Measurements from ENCODE around the gene CSMD2. TPM values are rescaled to one million over a fixed set of nuclear protein-coding genes. Genes with fewer than 3 reads are reported as not detected.

CSMD2 gene
- total RNA-seq, 2 experiments from 2014 or later, result not detected

DNA sequence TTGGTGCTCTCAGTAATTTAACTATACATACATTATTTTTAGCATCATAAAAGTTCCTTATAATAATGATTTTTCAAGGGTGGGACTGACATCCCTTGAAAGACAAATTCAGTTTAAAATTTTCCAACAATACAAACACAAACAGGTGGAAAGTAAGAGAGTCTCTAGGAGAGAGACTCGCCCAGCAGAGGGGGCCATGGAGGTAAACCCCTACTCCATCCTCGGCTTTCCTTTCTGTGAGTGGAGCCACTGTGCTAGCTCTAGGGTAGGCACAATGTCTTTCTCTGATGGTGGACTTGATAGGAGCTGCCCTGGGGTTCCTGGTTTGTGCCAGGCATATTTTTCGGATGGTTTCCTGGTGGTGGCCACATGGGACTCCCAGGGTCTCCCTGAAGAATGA is 8.3 kb downstream of the CSMD2 start:
- Mint-ChIP-seq H3K36me3 (ENCODE audit: low read depth) (no peaks in the 10 kb centered on the region), H3K4me3 (no peak overlapping the region), H3K9me3 (no peaks in the 10 kb centered on the region), H3K4me1 (ENCODE audit: low read depth) (no peaks in the 10 kb centered on the region), H3K27me3 (peaks cover 31% of the 10 kb centered on the region), H3K27ac (no peak overlapping the region)
- DNase-seq (no peak), ATAC-seq (no peak)
- intact Hi-C loops (cut with micrococcal nuclease), result no loop called here
- no peak for TF ChIP-seq CTCF (IDR thresholded peaks at IDR 0.05)
- CTCF ChIA-PET, result no interaction called here
- POLR2A ChIA-PET, result no interaction called here

DNA sequence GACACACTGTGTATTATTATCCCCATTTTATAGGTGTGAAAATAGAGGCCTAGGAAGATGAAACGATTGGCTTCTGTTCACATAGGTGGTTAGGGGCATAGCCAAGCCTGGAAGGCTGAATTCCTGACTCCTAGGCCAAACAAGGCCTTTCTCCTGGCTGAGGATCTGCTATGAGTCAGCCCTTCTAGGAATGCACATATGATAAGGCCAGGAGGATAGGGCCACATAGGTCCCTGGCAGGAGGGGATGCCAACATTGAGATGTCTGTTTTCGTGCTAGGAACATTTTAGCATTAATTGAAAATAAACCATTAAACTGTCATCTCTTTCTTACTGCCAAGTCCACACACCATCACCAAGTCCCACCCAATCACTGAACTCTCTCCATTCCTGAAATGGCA is 9.2 kb downstream of the CSMD2 start:
- no peak overlapping the region for H3K27ac Mint-ChIP-seq
- H3K27me3 Mint-ChIP-seq, result peaks cover 22% of the 10 kb centered on the region
- ATAC-seq (no peak), DNase-seq (no peak)
- ChIA-PET CTCF (no interaction called here), POLR2A (no interaction called here)
- no peak for TF ChIP-seq CTCF (IDR thresholded peaks at IDR 0.05)
- H3K36me3 Mint-ChIP-seq (ENCODE audit: low read depth), result no peaks in the 10 kb centered on the region
- intact Hi-C loops (cut with micrococcal nuclease), result no loop called here
- no peaks in the 10 kb centered on the region for H3K9me3 Mint-ChIP-seq
- no peaks in the 10 kb centered on the region for H3K4me1 Mint-ChIP-seq (ENCODE audit: low read depth)
- no peak overlapping the region for H3K4me3 Mint-ChIP-seq

DNA sequence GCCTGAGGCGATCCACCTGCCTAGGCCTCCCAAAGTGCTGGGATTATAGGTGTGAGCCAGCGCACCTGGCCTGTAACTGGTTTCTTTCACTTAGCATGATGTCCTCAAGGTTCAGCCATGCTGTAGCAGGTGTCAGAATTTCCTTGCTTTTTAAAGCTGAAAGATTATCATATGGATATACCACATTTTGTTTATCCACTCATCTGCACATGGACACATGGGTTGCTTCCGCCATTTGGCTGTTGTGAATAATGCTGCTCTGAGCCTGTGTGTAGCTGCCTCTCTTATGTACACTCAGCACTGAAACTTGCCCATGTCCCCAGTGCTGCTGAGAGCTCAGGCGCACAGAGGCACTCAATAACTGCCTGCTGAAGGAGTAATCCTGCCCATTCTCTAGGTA is 11.8 kb downstream of the CSMD2 start:
- no peaks in the 10 kb centered on the region for H3K9me3 Mint-ChIP-seq
- DNase-seq (no peak), ATAC-seq (no peak)
- no peaks in the 10 kb centered on the region for H3K4me1 Mint-ChIP-seq (ENCODE audit: low read depth)
- peaks cover 15% of the 10 kb centered on the region for H3K27me3 Mint-ChIP-seq
- intact Hi-C loops (cut with micrococcal nuclease), result no loop called here
- H3K27ac Mint-ChIP-seq, result no peak overlapping the region
- no peak for TF ChIP-seq CTCF (IDR thresholded peaks at IDR 0.05)
- POLR2A ChIA-PET, result no interaction called here
- H3K36me3 Mint-ChIP-seq (ENCODE audit: low read depth), result no peaks in the 10 kb centered on the region
- H3K4me3 Mint-ChIP-seq, result no peak overlapping the region
- CTCF ChIA-PET, result interaction anchor here (0.9 to 1.1 kb wide), 2 partner anchors 10 to 520 kb away, joined by 3 read pairs; no protein-coding TSS in a partner anchor

- H3K4me1 Mint-ChIP-seq (ENCODE audit: low read depth), result no peaks in the 10 kb centered on the region
- ATAC-seq, result no peak
- CTCF ChIA-PET, result no interaction called here
- no peak for DNase-seq
- POLR2A ChIA-PET, result no interaction called here
- TF ChIP-seq CTCF (IDR thresholded peaks at IDR 0.05), result no peak
- intact Hi-C loops (cut with micrococcal nuclease), result no loop called here
- H3K4me3 Mint-ChIP-seq, result no peak overlapping the region
- no peaks in the 10 kb centered on the region for H3K9me3 Mint-ChIP-seq
- no peaks in the 10 kb centered on the region for H3K36me3 Mint-ChIP-seq (ENCODE audit: low read depth)
- H3K27me3 Mint-ChIP-seq, result peaks cover 12% of the 10 kb centered on the region
- no peak overlapping the region for H3K27ac Mint-ChIP-seq
These were observed 15.5 kb downstream of the CSMD2 start for GRCh38 chr1:34149501-34149900.

DNA sequence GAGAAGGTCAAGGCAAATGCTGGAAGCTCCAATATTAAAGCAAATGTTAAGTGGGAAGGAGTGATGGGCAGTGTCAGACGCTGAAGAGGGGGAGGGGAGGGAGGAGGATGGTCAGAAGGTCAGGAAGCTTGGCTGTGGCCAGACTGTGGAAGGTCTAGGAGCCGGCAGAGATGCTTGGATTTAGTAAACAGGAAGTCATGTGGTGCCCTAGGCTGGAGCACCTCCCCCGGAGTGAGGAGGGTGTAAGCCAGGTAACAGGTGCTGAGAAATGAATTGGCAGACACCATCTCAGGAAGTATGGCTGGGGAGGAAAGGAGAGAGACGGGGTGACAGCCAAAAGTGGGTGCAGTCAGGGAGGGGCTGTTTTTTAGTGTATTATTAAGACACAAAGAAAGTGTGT is 17.7 kb downstream of the CSMD2 start:
- H3K9me3 Mint-ChIP-seq, result no peaks in the 10 kb centered on the region
- intact Hi-C loops (cut with micrococcal nuclease), result no loop called here
- ChIA-PET POLR2A (no interaction called here), CTCF (no interaction called here)
- H3K4me1 Mint-ChIP-seq (ENCODE audit: low read depth), result no peaks in the 10 kb centered on the region
- H3K36me3 Mint-ChIP-seq (ENCODE audit: low read depth), result no peaks in the 10 kb centered on the region
- H3K27ac Mint-ChIP-seq, result no peak overlapping the region
- ATAC-seq, result no peak
- no peak overlapping the region for H3K4me3 Mint-ChIP-seq
- no peak for DNase-seq
- no peak for TF ChIP-seq CTCF (IDR thresholded peaks at IDR 0.05)
- peaks cover 7% of the 10 kb centered on the region for H3K27me3 Mint-ChIP-seq
